HG03066 (cell line): ENCODE measurements around the gene FRMD8.
A peak's percentile ranks its signal among the peaks of the same experiment; 100 is the strongest.
"Not testable (repeated sequence)": the region's sequence is repeated elsewhere in the genome, so short reads cannot be mapped to it uniquely, and the experiment has no call there.

ENCODE experiments used
- ATAC-seq: cut with Tn5 transposase; IDR thresholded peaks from one replicate; pipeline ENCODE4 v1.9.1; 2021; ENCODE audit warnings: low read depth; ENCODE audit not compliant: unreplicated experiment

Gene FRMD8

DNA sequence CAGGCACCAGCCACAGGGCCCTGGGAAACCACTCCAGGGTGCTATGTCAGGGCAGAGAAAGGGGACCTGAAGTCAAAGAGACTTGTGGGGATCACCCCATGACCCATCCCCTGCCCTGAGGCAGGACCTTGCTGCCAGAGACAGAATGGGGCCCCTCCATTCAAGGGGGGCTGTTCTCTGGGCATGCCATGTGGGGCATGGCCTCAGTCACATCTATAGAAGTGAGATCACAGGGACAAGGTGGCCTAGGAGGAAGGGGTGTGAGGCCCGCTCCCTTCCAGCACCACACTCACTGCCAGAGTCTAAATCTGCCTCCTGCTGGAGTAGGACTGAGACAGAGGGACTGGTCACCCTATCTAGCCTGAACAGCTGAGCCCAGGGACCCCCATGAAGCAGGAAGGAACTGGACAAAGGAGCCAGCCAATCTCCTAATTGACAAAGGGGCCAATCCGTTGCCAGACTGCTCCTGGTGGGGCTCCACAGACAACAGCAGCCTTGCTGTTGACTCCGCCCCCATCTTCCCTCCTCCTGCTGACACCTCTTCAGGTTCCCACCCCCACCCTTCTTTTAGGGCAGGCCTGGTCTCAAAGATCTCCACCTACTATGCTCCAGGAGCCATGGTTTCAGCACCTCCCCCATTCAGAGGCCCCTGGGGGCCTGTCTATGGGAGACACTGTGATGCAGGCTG is 62.1 kb downstream of the FRMD8 start:
- ATAC-seq = no peak

DNA sequence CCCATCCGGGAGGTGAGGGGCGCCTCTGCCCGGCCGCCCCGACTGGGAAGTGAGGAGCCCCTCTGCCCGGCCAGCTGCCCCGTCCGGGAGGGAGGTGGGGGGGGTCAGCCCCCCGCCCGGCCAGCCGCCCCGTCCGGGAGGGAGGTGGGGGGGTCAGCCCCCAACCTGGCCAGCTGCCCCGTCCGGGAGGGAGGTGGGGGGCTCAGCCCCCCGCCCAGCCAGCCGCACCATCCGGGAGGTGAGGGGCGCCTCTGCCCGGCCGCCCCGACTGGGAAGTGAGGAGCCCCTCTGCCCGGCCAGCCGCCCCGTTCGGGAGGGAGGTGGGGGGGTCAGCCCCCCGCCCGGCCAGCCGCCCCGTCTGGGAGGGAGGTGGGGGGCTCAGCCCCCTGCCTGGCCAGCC is 64.9 kb downstream of the FRMD8 start:
- not testable (repeated sequence) for ATAC-seq

DNA sequence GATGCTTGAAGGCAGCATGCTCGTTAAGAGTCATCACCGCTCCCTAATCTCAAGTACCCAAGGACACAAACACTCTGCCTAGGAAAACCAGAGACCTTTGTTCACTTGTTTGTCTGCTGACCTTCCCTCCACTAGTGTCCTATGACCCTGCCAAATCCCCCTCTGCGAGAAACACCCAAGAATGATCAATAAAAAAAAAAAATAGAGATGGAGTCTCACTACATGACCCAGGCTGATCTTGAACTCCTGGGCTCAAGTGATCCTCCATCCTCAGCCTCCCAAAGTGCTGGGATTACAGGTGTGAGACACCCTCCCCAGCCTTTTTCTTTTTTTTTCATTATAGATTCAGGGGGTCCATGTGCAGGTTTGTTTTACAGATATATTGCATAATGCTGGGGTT is 65.8 kb downstream of the FRMD8 start:
- not testable (repeated sequence) for ATAC-seq

DNA sequence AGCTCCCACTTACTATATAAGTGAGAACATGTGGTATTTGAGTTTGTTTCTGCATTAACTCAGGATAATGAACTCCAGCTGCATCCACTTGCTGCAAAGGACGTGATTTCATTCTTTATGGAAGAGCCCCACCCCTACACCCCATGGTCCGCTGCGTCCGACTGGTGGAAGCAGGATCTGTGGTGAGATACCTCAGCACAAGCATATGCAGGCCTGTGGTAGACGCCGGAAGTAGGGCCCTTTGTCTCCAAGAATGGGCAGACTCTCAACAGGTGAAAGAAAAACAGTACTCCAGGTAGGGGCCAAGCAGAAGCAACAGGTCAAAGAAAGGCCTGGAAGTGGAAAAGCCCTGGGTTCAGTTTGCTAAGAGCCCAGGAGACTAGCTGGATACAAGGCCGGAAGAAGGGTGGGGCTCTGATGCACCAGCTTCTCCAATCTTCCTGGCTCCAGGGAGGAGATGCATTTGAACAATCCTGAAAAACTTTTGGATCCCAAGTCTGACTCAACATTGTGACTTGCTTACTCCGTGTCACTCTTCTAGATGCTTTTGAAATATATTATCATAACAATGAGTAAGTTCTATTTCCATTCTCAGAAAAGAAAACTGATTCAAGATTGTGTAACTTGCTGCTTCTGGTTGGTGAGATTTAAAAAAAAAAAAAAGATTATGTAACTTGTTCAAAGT is 66.5 kb downstream of the FRMD8 start:
- no peak for ATAC-seq

DNA sequence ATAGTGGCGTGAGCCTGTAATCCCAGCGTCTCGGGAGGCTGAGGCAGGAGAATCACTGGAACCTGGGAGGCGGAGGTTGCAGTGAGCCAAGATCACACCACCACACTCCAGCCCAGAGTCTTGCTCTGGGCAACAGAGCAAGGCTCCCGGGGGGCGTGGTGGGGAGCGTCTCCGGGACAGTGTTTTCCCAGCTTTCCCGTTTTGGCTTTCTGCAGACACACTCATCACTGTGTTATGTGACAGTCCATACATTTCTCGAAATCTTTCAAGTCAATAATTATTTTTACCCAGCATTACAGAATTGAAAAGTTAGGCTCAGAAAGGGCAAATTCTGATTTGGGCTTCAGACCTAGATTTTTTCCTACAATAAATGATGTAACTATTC is 67.9 kb downstream of the FRMD8 start:
- no peak for ATAC-seq

DNA sequence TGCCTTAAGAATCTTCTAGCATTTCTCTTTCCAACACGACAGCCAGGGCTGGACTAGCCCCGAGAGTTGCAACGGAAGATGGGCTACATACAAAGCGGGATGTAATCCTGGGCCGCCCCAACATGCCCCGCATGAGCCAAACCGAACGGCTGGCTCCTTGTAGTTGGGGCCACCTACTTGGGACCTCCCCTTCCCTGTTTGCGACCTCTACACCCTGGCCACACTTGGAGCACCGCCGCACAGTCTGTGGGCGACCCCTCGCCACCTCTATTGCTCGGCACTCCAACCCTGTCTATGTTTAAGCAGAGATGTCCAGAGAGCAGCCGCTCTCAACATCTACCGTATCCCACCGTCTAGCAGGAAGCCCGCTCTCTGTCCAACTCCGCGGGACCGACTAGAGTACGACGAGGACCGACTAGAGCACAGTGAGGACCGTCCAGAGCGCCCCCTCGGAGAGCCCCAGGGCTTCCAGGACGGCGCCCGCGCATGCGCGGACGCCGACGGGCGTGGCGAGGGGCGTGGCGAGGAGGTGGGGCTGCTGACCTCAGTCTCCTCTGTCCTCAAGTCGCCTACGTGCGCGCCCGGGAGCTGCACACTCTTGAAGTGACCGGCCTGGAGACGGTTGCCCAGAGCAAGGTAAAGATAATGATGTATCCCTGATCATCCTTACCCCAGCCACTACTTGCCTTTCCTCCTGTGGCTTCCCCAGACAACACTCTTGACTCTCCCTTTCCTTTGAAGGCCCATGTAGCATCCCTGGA is 68.4 kb downstream of the FRMD8 start:
- ATAC-seq = peak; percentile 69

DNA sequence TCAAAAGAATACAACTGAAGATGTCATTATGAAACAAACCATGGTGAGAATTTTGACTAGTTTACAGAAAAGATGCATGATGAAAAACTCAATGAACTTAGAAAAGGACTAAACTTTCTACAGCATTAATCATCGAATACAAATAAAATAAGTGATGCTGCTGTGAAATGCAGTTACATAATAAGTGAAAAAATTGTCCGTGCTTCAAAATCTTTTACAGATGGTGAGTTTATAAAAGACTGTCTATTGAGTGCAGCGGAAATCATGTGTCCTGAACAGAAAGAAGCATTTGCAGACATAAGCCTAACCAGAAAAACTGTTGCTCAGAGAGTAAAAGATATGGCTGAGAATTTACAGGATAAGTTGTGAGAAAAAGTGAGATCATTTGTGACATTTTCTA is 70.0 kb downstream of the FRMD8 start:
- no peak for ATAC-seq

DNA sequence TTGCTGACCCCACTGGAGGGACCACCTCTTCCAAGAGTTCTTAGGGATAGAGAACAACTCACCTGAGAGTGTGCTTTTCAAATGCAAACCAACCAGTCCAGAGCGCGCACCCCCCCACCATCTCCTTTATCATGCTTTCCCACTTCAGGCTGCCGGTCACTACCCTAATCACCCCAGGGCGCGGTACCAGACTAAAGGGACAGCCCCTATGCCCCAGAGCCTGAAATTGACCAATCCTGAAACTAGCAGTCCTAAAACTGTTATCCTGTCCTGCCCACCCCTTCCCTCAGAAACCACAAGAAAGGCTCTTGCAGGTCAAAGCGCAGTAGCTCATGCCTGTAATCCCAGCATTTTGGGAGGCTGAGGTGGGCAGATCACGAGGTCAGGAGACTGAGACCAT is 73.1 kb downstream of the FRMD8 start:
- no peak for ATAC-seq
